ENCODE data around the gene ALKBH8. TPM values are rescaled to one million over a fixed set of nuclear protein-coding genes. Genes with fewer than 3 reads are reported as not detected.

ALKBH8 gene
- total RNA-seq, 1 donor from 2014 or later = 13.0 TPM

DNA sequence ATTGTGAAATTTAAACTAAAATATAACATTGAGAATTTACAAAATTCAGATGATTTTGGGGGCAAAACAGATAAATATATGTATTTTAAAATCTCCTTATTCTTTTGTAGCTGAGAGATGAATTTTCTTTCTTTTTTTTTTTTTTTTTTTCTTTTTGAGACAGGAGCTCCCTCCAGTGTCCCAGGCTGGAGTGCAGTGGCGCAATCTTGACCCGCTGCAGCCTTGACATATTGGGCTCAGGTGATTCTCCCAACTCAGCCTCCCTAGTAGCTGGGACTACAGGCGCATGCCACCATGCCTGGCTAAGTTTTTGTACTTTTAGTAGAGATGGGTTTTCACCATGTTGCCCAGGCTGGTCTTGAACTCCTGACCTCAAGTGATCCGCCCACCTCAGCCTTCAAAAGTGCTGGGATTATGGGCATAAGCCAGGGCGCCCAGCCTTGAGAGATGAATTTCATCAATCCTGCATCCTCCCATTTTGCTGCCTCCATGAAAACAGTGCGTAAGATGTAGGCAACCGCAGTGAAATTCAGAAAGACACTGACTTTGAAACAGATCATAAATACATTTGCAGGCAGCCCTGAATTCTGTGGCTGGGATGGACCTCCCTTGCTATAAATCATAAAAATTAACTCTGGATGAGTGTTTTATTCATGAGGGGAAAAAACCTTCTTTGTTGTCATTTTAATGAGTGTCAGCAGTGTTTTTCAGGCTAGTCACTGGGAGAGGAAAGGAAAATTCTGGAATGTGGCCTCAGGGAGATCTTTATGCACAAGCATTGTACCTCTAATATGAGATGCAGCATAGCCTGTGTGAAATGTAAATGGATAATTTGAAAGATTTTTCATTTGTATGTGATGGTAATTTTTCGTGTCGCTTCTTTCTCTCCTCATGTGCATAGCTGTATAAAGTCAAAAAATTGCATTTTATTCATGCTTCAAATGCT, 39.8 kb upstream of the ALKBH8 start:
- H3K4me3 Mint-ChIP-seq (ENCODE audit: unreplicated experiment) = no peak overlapping the region
- no peaks in the 10 kb centered on the region for H3K9me3 ChIP-seq (ENCODE audit: insufficient read depth, low read depth, low read length)
- no peaks in the 10 kb centered on the region for H3K36me3 Mint-ChIP-seq (ENCODE audit: low read depth, unreplicated experiment)
- no peaks in the 10 kb centered on the region for H3K4me1 Mint-ChIP-seq (ENCODE audit: low read depth, unreplicated experiment)
- H3K27me3 Mint-ChIP-seq (ENCODE audit: low read depth, unreplicated experiment) = peaks cover 8% of the 10 kb centered on the region
- H4K20me1 ChIP-seq (ENCODE audit: insufficient read depth, low read length) = no peaks in the 10 kb centered on the region
- TF ChIP-seq EZH2 (IDR thresholded peaks at IDR 0.05; ENCODE audit: insufficient read depth, low read length) = no peak
- TF ChIP-seq, protein P1, sequence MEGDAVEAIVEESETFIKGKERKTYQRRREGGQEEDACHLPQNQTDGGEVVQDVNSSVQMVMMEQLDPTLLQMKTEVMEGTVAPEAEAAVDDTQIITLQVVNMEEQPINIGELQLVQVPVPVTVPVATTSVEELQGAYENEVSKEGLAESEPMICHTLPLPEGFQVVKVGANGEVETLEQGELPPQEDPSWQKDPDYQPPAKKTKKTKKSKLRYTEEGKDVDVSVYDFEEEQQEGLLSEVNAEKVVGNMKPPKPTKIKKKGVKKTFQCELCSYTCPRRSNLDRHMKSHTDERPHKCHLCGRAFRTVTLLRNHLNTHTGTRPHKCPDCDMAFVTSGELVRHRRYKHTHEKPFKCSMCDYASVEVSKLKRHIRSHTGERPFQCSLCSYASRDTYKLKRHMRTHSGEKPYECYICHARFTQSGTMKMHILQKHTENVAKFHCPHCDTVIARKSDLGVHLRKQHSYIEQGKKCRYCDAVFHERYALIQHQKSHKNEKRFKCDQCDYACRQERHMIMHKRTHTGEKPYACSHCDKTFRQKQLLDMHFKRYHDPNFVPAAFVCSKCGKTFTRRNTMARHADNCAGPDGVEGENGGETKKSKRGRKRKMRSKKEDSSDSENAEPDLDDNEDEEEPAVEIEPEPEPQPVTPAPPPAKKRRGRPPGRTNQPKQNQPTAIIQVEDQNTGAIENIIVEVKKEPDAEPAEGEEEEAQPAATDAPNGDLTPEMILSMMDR (IDR thresholded peaks at IDR 0.05; ENCODE audit: insufficient read depth, low read depth, low read length) = no peak
- no peak overlapping the region for H3K27ac Mint-ChIP-seq (ENCODE audit: unreplicated experiment)
- no peaks in the 10 kb centered on the region for H3K79me2 ChIP-seq (ENCODE audit: insufficient read depth, low read length)
- H3K36me3 ChIP-seq (ENCODE audit: insufficient read depth, low read length) = no peaks in the 10 kb centered on the region
- peaks cover 11% of the 10 kb centered on the region for H3K27me3 ChIP-seq (ENCODE audit: insufficient read depth, low read length)
- no peak overlapping the region for H3K27ac ChIP-seq (ENCODE audit: low read depth, low read length)
- H2AFZ ChIP-seq (ENCODE audit: low read depth, low read length) = no peak overlapping the region
- no peak overlapping the region for H3K9ac ChIP-seq (ENCODE audit: low read length)
- no peaks in the 10 kb centered on the region for H3K9me3 Mint-ChIP-seq (ENCODE audit: unreplicated experiment)
- no peaks in the 10 kb centered on the region for H3K4me1 ChIP-seq (ENCODE audit: insufficient read depth, low read length)
- FAIRE-seq (no peak), DNase-seq (ENCODE audit: low read depth) (no peak)
- no peak overlapping the region for H3K4me2 ChIP-seq (ENCODE audit: low read length)
- no peak overlapping the region for H3K4me3 ChIP-seq (ENCODE audit: insufficient read depth, low read depth, low read length)

DNA sequence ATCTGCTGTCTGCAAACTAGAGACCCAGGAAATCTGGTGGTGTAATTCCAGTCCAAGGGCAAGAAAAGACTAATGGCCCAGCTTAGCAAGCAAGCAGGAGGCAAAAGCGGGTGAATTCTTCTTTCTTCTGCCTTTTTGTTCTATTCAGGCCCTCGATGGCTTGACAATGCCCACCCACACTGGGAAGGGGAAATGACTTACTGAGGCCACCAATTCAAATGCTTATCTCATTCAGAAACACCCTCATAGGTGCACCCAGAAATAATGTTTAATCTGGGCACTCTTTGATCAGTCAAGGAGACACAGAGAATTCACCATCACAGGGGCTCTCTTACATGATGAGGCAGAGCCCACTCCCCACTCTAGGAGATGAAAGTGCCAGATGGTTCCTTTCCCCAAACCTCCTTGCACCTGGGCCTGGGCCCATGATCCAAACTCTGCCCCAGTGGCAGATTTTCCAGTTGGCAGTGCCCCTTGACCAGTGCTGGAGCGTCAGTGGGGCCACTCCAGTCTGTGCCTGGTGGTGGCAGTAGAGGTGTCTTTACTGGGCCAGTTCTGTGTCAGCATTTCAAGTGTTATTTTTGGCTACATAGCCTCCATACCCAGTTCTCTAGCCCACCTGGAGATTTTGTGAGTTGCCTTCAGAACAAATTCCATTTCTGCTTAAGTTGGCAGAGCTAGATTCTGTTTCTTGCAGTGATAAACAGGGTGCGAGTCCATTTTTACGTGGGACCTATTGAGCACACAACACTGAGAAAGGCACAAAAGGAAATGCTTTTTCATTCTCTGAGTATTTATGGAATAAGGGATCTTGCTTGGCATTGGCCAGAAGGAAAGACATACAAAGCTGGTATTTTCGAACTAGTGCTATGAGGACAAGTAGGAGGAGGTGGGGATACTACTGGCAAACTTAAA, 32.9 kb upstream of the ALKBH8 start:
- Histone ChIP-seq H3K9ac (ENCODE audit: low read length) (no peak overlapping the region), H3K4me1 (ENCODE audit: insufficient read depth, low read length) (no peaks in the 10 kb centered on the region), H4K20me1 (ENCODE audit: insufficient read depth, low read length) (no peaks in the 10 kb centered on the region), H3K36me3 (ENCODE audit: insufficient read depth, low read length) (no peaks in the 10 kb centered on the region), H3K9me3 (ENCODE audit: insufficient read depth, low read depth, low read length) (no peaks in the 10 kb centered on the region), H3K27me3 (ENCODE audit: insufficient read depth, low read length) (peaks cover 28% of the 10 kb centered on the region), H3K4me2 (ENCODE audit: low read length) (no peak overlapping the region), H3K79me2 (ENCODE audit: insufficient read depth, low read length) (no peaks in the 10 kb centered on the region), H3K27ac (ENCODE audit: low read depth, low read length) (no peak overlapping the region), H2AFZ (ENCODE audit: low read depth, low read length) (no peak overlapping the region), H3K4me3 (ENCODE audit: insufficient read depth, low read depth, low read length) (no peak overlapping the region)
- Mint-ChIP-seq H3K27ac (ENCODE audit: unreplicated experiment) (no peak overlapping the region), H3K9me3 (ENCODE audit: unreplicated experiment) (no peaks in the 10 kb centered on the region), H3K27me3 (ENCODE audit: low read depth, unreplicated experiment) (peaks cover 28% of the 10 kb centered on the region), H3K4me3 (ENCODE audit: unreplicated experiment) (no peak overlapping the region), H3K36me3 (ENCODE audit: low read depth, unreplicated experiment) (no peaks in the 10 kb centered on the region), H3K4me1 (ENCODE audit: low read depth, unreplicated experiment) (no peaks in the 10 kb centered on the region)
- FAIRE-seq (no peak), DNase-seq (ENCODE audit: low read depth) (no peak)
- no peak for TF ChIP-seq EZH2 (IDR thresholded peaks at IDR 0.05; ENCODE audit: insufficient read depth, low read length)
- TF ChIP-seq, protein P1 (IDR thresholded peaks at IDR 0.05; ENCODE audit: insufficient read depth, low read depth, low read length) = peak; percentile 30
